Fibroblast of villous mesenchyme (primary cell): ENCODE measurements around the gene PPM1B. TPM values are rescaled to one million over a fixed set of nuclear protein-coding genes. Genes with fewer than 3 reads are reported as not detected.
"Not testable (repeated sequence)": the region's sequence is repeated elsewhere in the genome, so short reads cannot be mapped to it uniquely, and the experiment has no call there.

Source experiments
- DNase-seq: peaks from one replicate; pipeline ENCODE4 v3.0.0-alpha.2; 2010; ENCODE audit warnings: low read depth
- H3K4me3 ChIP-seq: 2 replicates; pipeline ENCODE4 v1.5.1; 2011; ENCODE audit warnings: low read depth, mild to moderate bottlenecking, low read length
- CTCF ChIP-seq: IDR thresholded peaks from 2 replicates; pipeline ENCODE4 v1.5.1; 2012; ENCODE audit warnings: low read depth, mild to moderate bottlenecking, low read length; ENCODE audit not compliant: insufficient read depth
- total RNA-seq: library from RNA; depleted of rRNA; stranded (reverse); fragments of >200 nt; gene quantifications from 2 replicates; pipeline ENCODE4 v1.2.3, GENCODE V29; 2012

PPM1B gene
- total RNA-seq, 1 donor, result 25.9 TPM

GRCh38 chr2:44244135-44244871, 75.6 kb downstream of the PPM1B start:
- peak overlapping the region; percentile 29 for H3K4me3 ChIP-seq
- peak; percentile 82 for DNase-seq
- TF ChIP-seq CTCF, result peak; percentile 58

- no peak overlapping the region for H3K4me3 ChIP-seq
- TF ChIP-seq CTCF, result no peak
- peak; percentile 19 for DNase-seq
Observed at GRCh38 chr2:44245083-44245861, 76.6 kb downstream of the PPM1B start.

GRCh38 chr2:44246436-44246835, 77.8 kb downstream of the PPM1B start:
- DNase-seq, result peak; percentile 77
- no peak for TF ChIP-seq CTCF
- H3K4me3 ChIP-seq, result no peak overlapping the region

- TF ChIP-seq CTCF, result no peak
- no peak overlapping the region for H3K4me3 ChIP-seq
- DNase-seq, result peak; percentile 35
Observed at GRCh38 chr2:44246840-44247369, 78.2 kb downstream of the PPM1B start.

- DNase-seq, result no peak
- no peak overlapping the region for H3K4me3 ChIP-seq
- no peak for TF ChIP-seq CTCF
Observed at GRCh38 chr2:44247924-44248323, 79.2 kb downstream of the PPM1B start.

GRCh38 chr2:44249269-44249668, 80.6 kb downstream of the PPM1B start:
- not testable (repeated sequence) for H3K4me3 ChIP-seq, DNase-seq

- TF ChIP-seq CTCF, result no peak
- DNase-seq, result no peak
- no peak overlapping the region for H3K4me3 ChIP-seq
Observed at GRCh38 chr2:44250376-44250775, 81.7 kb downstream of the PPM1B start.
